CD4-positive, alpha-beta memory T cell (primary cell): ENCODE measurements around the gene ETNPPL. TPM values are rescaled to one million over a fixed set of nuclear protein-coding genes. Genes with fewer than 3 reads are reported as not detected.

Source experiments
- CTCF ChIA-PET: fragments of 350-600 bp; sonication (Branson Sonifier 250); formaldehyde crosslinking; loops from one replicate; lab custom pipeline; 2021; ENCODE audit warnings: inconsistent platforms; ENCODE audit not compliant: partially characterized antibody; lab: Charles Lee
- POLR2A ChIA-PET: fragments of 350-600 bp; sonication (Branson Sonifier 250); formaldehyde crosslinking; loops from one replicate; lab custom pipeline; 2021; ENCODE audit not compliant: partially characterized antibody; lab: Charles Lee
- DNase-seq, 5 donors: peaks; one replicate each; pipeline versions ENCODE4 v3.0.0 to v3.0.0-alpha.2; 2020 to 2022; ENCODE audit warnings: mixed read lengths in 1 of 5
- H3K27ac ChIP-seq: one replicate; pipeline ENCODE4 v1.7.0; 2013; ENCODE audit warnings: low read depth, low read length
- H3K27me3 ChIP-seq: 2 replicates; pipeline ENCODE4 v1.7.0; 2013; ENCODE audit warnings: mild to moderate bottlenecking, low read length, moderate library complexity; ENCODE audit not compliant: insufficient read depth
- H3K36me3 ChIP-seq: 2 replicates; pipeline ENCODE4 v1.7.0; 2013; ENCODE audit warnings: mild to moderate bottlenecking, low read length, moderate library complexity; ENCODE audit not compliant: insufficient read depth
- H3K4me1 ChIP-seq: 2 replicates; pipeline ENCODE4 v1.7.0; 2013; ENCODE audit warnings: mild to moderate bottlenecking, low read length, moderate library complexity; ENCODE audit not compliant: insufficient read depth
- H3K4me3 ChIP-seq, 2 donors: one replicate each; pipeline ENCODE4 v1.7.0; 2013; ENCODE audit warnings: low read length in 2 of 2, mild to moderate bottlenecking in 1 of 2
- H3K9me3 ChIP-seq, 2 donors: one replicate each; pipeline ENCODE4 v1.7.0; 2013; ENCODE audit warnings: low read length in 2 of 2, control low read depth in 1 of 2; ENCODE audit not compliant: control insufficient read depth in 1 of 2
- H3K27ac Mint-ChIP-seq, 7 donors: one replicate each; pipeline ENCODE4 v1.8.0; 2020 to 2021; ENCODE audit warnings: mixed read lengths in 7 of 7, mild to moderate bottlenecking in 6 of 7, inconsistent platforms in 3 of 7, moderate library complexity in 3 of 7
- H3K27me3 Mint-ChIP-seq, 2 donors: one replicate each; pipeline ENCODE4 v1.8.0; 2020 to 2021; ENCODE audit warnings: mixed read lengths in 2 of 2
- H3K36me3 Mint-ChIP-seq, 2 donors: one replicate each; pipeline ENCODE4 v1.8.0; 2020 to 2021; ENCODE audit warnings: mixed read lengths in 2 of 2, inconsistent platforms in 1 of 2, mild to moderate bottlenecking in 1 of 2
- H3K4me1 Mint-ChIP-seq, 4 donors: one replicate each; pipeline ENCODE4 v1.8.0; 2020 to 2021; ENCODE audit warnings: mixed read lengths in 4 of 4, mild to moderate bottlenecking in 1 of 4
- H3K4me3 Mint-ChIP-seq, 8 donors: one replicate each; pipeline ENCODE4 v1.8.0; 2020 to 2021; ENCODE audit warnings: mixed read lengths in 8 of 8, mild to moderate bottlenecking in 7 of 8, moderate library complexity in 6 of 8, inconsistent platforms in 3 of 8
- H3K9me3 Mint-ChIP-seq, 8 donors: one replicate each; pipeline ENCODE4 v1.8.0; 2020 to 2021; ENCODE audit warnings: mixed read lengths in 8 of 8, mild to moderate bottlenecking in 5 of 8, inconsistent platforms in 3 of 8, moderate library complexity in 1 of 8
- intact Hi-C: fragments of 100-400 bp; cut with micrococcal nuclease; formaldehyde crosslinking; loops from one replicate; pipeline ENCODE4 v1.15.1; 2023
- polyA plus RNA-seq, 2 donors: library from polyadenylated mRNA; unstranded; fragments of 300-500 nt; fragmentation: Illumina TruSeq; gene quantifications; one replicate each; pipeline ENCODE4 v1.2.3, GENCODE V29; 2021
- total RNA-seq, 2 experiments: library from RNA; stranded (reverse); gene quantifications; one replicate each; pipeline ENCODE4 v1.2.3, GENCODE V29; 2021

Gene ETNPPL
- total and polyA plus RNA-seq, 4 experiments from 2014 or later = not detected

DNA sequence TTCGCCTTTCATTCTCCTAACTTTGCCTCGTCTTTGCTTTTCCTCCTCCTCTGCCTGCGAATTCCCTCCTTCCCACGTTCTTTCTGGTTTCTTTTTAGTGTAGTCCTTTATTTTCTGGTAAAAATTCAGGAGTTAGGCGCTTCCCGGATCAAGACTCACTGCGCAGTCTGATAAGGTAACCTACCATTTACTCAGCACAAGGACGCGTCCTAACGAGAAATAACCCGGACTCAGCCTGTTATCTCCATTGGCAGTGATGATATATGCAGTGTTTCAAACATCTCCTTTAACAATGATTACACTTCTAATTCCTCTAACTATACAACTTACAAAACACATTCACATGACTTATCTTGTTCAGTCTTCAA is 357 bp upstream of the ETNPPL start:
- Mint-ChIP-seq H3K4me1 (peaks cover 11 to 20% (median 15%) of the 10 kb centered on the region in 4 donors), H3K4me3 (peak overlapping the region; percentile 81 to 96 (median 90)), H3K9me3 (peaks cover 0 to 11% (median 0%) of the 10 kb centered on the region in 8 donors), H3K27ac (peak overlapping the region in 1 of 7 donors; percentile 31), H3K36me3 (no peaks in the 10 kb centered on the region), H3K27me3 (peaks cover 31 to 32% of the 10 kb centered on the region in 2 donors)
- intact Hi-C loops = no loop called here
- ChIA-PET POLR2A (no interaction called here), CTCF (interaction anchor here (1.7 kb wide), 1 partner anchor 79 kb away, joined by 3 read pairs; no protein-coding TSS in a partner anchor)
- Histone ChIP-seq H3K27ac (no peak overlapping the region), H3K4me3 (peak overlapping the region in 1 of 2 donors; percentile 47), H3K4me1 (peaks cover 13% of the 10 kb centered on the region), H3K9me3 (no peaks in the 10 kb centered on the region), H3K27me3 (peaks cover 8% of the 10 kb centered on the region), H3K36me3 (no peaks in the 10 kb centered on the region)
- no peak for DNase-seq

DNA sequence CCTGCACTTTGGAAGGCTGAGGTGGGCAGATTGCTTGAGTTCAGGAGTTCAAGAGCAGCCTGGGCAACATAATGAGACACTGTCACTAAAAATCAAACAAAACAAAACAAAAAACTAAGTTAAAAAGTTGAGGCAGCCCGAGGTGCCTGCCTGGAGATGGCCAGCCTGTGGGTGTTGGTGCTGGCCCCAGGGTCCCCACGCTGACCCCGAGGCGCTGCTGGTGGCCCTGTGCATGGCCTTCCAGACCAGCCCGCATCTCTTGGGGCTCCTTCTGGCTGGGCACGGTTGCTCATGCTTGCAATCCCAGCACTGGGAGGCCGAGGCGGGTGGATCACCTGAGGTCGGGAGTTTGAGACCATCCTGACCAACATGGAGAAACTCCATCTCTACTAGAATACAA is 4.4 kb downstream of the ETNPPL start:
- H3K9me3 Mint-ChIP-seq = peaks cover 0 to 2% (median 0%) of the 10 kb centered on the region in 8 donors
- POLR2A ChIA-PET = no interaction called here
- H3K27ac Mint-ChIP-seq = no peak overlapping the region

DNA sequence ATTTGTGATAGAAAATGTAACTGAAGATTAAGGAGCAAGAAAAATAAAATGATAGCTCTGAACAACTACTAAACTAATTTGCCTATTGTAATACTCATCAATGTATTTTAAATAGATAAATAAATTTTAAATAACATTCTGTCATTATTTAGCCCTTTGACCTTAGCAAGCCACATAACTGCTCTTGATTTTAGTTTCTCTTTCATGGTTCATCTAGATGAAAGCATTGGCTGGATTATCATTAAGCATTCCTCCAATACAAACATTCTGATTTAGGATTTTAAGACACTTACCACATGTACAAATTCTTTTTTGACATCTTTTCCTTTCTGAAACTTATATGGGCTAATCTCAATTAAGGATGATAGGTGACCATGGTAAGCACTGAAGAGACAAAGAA is 8.5 kb downstream of the ETNPPL start:
- no peak overlapping the region for H3K4me3 Mint-ChIP-seq
- H3K4me3 ChIP-seq = no peak overlapping the region
- no peaks in the 10 kb centered on the region for H3K36me3 Mint-ChIP-seq
- ChIA-PET POLR2A (no interaction called here), CTCF (no interaction called here)
- H3K27me3 ChIP-seq = no peaks in the 10 kb centered on the region
- no peak overlapping the region for H3K27ac Mint-ChIP-seq
- intact Hi-C loops = no loop called here
- no peaks in the 10 kb centered on the region for H3K9me3 Mint-ChIP-seq
- peaks cover 4 to 5% of the 10 kb centered on the region in 2 donors for H3K27me3 Mint-ChIP-seq
- no peak for DNase-seq
- no peak overlapping the region for H3K27ac ChIP-seq
- no peaks in the 10 kb centered on the region for H3K4me1 ChIP-seq
- H3K36me3 ChIP-seq = no peaks in the 10 kb centered on the region
- no peaks in the 10 kb centered on the region for H3K9me3 ChIP-seq
- H3K4me1 Mint-ChIP-seq = no peaks in the 10 kb centered on the region

More for the DNA sequence above, 4.4 kb downstream of the ETNPPL start:
- H3K9me3 ChIP-seq = no peaks in the 10 kb centered on the region
- Mint-ChIP-seq H3K36me3 (no peaks in the 10 kb centered on the region), H3K4me1 (peaks cover 10 to 19% (median 14%) of the 10 kb centered on the region in 4 donors), H3K4me3 (no peak overlapping the region), H3K27me3 (peaks cover 21 to 28% of the 10 kb centered on the region in 2 donors)
- intact Hi-C loops = no loop called here
- CTCF ChIA-PET = no interaction called here
- no peak for DNase-seq
- peaks cover 12% of the 10 kb centered on the region for H3K4me1 ChIP-seq
- peaks cover 8% of the 10 kb centered on the region for H3K27me3 ChIP-seq
- no peaks in the 10 kb centered on the region for H3K36me3 ChIP-seq
- no peak overlapping the region for H3K27ac ChIP-seq
- H3K4me3 ChIP-seq = no peak overlapping the region

DNA sequence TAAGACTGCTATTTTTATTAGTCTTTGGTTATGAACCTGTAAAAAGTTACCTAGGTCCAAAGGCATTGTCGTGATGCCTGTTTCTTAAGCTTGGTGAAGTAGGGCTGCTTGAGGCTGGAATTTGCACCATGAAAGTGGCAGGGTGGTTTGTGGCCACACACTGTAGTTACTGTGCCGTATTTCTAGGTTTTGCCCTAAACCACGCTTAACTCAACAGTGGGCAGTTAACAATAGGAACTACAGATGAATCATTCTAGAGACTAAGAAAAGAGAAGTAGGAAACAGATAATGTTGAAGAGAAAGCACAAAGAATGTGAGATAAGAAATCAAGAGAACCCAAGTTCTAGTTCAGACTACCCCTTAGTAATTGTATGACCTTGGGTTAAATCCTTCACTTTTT is 11.5 kb downstream of the ETNPPL start:
- H3K4me1 Mint-ChIP-seq = peaks cover 0 to 2% (median 2%) of the 10 kb centered on the region in 4 donors
- POLR2A ChIA-PET = no interaction called here
- H3K36me3 ChIP-seq = no peaks in the 10 kb centered on the region
- H3K4me3 ChIP-seq = no peak overlapping the region
- no peaks in the 10 kb centered on the region for H3K27me3 ChIP-seq
- no peak overlapping the region for H3K27ac ChIP-seq
- no peak overlapping the region for H3K4me3 Mint-ChIP-seq
- intact Hi-C loops = no loop called here
- DNase-seq = no peak
- H3K4me1 ChIP-seq = no peaks in the 10 kb centered on the region
- H3K9me3 ChIP-seq = no peaks in the 10 kb centered on the region
- H3K27me3 Mint-ChIP-seq = peaks cover 3 to 9% of the 10 kb centered on the region in 2 donors
- H3K36me3 Mint-ChIP-seq = no peaks in the 10 kb centered on the region
- no peak overlapping the region for H3K27ac Mint-ChIP-seq
- CTCF ChIA-PET = no interaction called here
- H3K9me3 Mint-ChIP-seq = no peaks in the 10 kb centered on the region

DNA sequence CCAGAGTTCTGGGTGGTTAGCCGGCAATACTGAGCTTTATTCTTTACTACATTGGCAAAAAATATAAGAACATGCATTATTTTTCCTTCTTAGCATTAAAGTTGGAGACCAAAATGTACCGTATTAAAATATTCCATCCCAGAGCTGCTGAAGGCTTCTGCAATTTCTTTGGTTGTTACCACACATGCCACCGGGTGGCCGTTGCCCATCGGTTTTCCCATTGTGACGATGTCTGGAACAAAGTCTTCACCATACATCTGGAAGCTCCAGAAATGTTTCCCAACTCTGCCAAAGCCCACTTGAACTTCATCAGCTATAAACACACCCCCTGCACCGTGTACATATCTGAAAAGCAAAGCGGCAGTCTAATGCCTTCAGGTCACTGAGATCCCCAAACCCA is 13.7 kb downstream of the ETNPPL start:
- H3K4me3 ChIP-seq = no peak overlapping the region
- no peaks in the 10 kb centered on the region for H3K27me3 ChIP-seq
- no peaks in the 10 kb centered on the region for H3K9me3 ChIP-seq
- intact Hi-C loops = no loop called here
- Mint-ChIP-seq H3K27ac (no peak overlapping the region), H3K9me3 (no peaks in the 10 kb centered on the region), H3K4me1 (peaks cover 0 to 6% (median 4%) of the 10 kb centered on the region in 4 donors), H3K36me3 (no peaks in the 10 kb centered on the region), H3K27me3 (peaks cover 5 to 12% of the 10 kb centered on the region in 2 donors), H3K4me3 (no peak overlapping the region)
- no peaks in the 10 kb centered on the region for H3K4me1 ChIP-seq
- no peak for DNase-seq
- H3K27ac ChIP-seq = no peak overlapping the region
- CTCF ChIA-PET = no interaction called here
- POLR2A ChIA-PET = no interaction called here
- no peaks in the 10 kb centered on the region for H3K36me3 ChIP-seq

DNA sequence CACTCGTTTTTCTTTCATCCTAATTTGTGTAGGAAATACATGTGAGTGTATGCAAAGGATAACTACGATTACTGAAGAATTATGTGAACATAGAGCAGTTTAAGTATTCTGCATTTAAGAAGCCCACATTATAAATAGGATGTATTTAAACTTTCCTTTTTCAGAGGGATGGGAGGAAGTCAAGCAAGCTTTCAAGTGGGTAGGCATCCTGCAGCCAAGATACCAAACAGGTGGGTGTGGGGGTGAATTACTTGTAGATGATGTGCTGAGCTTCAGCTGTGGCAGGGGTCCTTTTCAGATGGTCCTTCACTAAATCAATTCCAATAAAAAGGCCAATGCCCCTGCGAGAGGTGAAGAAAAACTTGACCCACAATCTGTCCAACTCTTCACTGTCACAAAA is 16.3 kb downstream of the ETNPPL start:
- no peaks in the 10 kb centered on the region for H3K36me3 ChIP-seq
- Mint-ChIP-seq H3K36me3 (no peaks in the 10 kb centered on the region), H3K27ac (no peak overlapping the region), H3K27me3 (peaks cover 5 to 8% of the 10 kb centered on the region in 2 donors), H3K9me3 (no peaks in the 10 kb centered on the region), H3K4me1 (peaks cover 0 to 10% (median 4%) of the 10 kb centered on the region in 4 donors), H3K4me3 (no peak overlapping the region)
- CTCF ChIA-PET = no interaction called here
- intact Hi-C loops = no loop called here
- POLR2A ChIA-PET = no interaction called here
- no peak for DNase-seq
- no peak overlapping the region for H3K4me3 ChIP-seq
- H3K9me3 ChIP-seq = no peaks in the 10 kb centered on the region
- no peak overlapping the region for H3K27ac ChIP-seq
- no peaks in the 10 kb centered on the region for H3K4me1 ChIP-seq
- H3K27me3 ChIP-seq = no peaks in the 10 kb centered on the region

DNA sequence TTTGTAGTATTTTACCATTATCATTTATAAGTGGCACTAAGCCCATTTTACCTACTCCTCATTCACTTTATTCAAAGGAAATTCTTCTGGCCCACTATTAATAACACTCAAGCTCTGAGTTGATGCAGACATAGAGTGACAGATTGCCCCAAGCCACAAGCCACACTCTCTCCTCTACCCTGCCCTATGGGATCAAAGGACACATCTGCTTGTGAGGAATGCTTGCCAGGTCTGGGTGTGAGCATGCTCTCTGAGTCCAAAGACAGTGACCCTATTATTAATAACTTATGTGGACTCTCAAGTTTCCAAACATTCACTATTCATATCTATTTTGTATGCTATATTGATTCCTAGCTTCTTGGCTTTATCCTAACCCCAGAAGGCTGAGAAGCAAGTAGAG is 18.5 kb downstream of the ETNPPL start:
- peaks cover 0 to 10% (median 4%) of the 10 kb centered on the region in 4 donors for H3K4me1 Mint-ChIP-seq
- intact Hi-C loops = no loop called here

More for the DNA sequence above, 18.5 kb downstream of the ETNPPL start:
- no peak overlapping the region for H3K4me3 Mint-ChIP-seq
- POLR2A ChIA-PET = no interaction called here
- Histone ChIP-seq H3K4me1 (no peaks in the 10 kb centered on the region), H3K36me3 (no peaks in the 10 kb centered on the region), H3K27me3 (no peaks in the 10 kb centered on the region), H3K9me3 (no peaks in the 10 kb centered on the region), H3K27ac (no peak overlapping the region), H3K4me3 (no peak overlapping the region)
- no peaks in the 10 kb centered on the region for H3K9me3 Mint-ChIP-seq
- H3K36me3 Mint-ChIP-seq = no peaks in the 10 kb centered on the region
- DNase-seq = no peak
- CTCF ChIA-PET = no interaction called here
- peaks cover 5 to 11% of the 10 kb centered on the region in 2 donors for H3K27me3 Mint-ChIP-seq
- no peak overlapping the region for H3K27ac Mint-ChIP-seq
